ENCODE results near the gene ATOH8. TPM values are rescaled to one million over a fixed set of nuclear protein-coding genes. Genes with fewer than 3 reads are reported as not detected.

ATOH8 gene
- polyA plus RNA-seq, 1 experiment: 2.8 TPM

DNA sequence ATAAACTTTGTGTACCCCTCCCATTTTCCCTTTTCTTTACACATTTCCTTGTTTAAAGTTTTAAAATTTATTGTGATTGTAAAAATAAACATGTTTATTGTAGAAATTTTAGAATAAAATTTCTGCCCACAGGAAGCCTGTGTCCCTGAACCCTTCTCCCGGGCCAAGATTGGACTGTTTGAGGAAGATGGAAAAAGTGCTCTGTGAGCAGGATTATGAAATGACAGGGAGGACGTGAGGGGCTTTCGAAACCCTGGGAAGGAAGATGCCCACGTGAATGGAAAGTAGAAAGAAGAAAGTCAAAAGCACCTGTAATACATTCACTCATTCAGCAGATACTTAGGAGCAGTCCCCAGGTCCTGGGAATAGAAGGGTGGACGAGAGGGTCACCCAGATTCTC is 25.4 kb upstream of the ATOH8 start:
- TF ChIP-seq, protein P1, sequence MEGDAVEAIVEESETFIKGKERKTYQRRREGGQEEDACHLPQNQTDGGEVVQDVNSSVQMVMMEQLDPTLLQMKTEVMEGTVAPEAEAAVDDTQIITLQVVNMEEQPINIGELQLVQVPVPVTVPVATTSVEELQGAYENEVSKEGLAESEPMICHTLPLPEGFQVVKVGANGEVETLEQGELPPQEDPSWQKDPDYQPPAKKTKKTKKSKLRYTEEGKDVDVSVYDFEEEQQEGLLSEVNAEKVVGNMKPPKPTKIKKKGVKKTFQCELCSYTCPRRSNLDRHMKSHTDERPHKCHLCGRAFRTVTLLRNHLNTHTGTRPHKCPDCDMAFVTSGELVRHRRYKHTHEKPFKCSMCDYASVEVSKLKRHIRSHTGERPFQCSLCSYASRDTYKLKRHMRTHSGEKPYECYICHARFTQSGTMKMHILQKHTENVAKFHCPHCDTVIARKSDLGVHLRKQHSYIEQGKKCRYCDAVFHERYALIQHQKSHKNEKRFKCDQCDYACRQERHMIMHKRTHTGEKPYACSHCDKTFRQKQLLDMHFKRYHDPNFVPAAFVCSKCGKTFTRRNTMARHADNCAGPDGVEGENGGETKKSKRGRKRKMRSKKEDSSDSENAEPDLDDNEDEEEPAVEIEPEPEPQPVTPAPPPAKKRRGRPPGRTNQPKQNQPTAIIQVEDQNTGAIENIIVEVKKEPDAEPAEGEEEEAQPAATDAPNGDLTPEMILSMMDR (IDR thresholded peaks at IDR 0.05; ENCODE audit: low read depth, low read length): no peak
- ChIA-PET POLR2A (interaction anchor here (1.0 to 1.1 kb wide), 2 partner anchors 44 to 84 kb away, joined by 4 to 8 read pairs; no protein-coding TSS in a partner anchor), CTCF (interaction anchor here (0.7 to 2.5 kb wide), 41 partner anchors 9 to 385 kb away, joined by 3 to 203 read pairs (median 4); partner anchors contain the start of gene ATOH8)
- Histone ChIP-seq H3K27me3 (ENCODE audit: control insufficient read depth, insufficient read depth, low read length) (peaks cover 10% of the 10 kb centered on the region), H3K4me3 (ENCODE audit: low read depth, low read length) (no peak overlapping the region), H3K9me3 (ENCODE audit: control insufficient read depth, insufficient read depth, low read length) (no peaks in the 10 kb centered on the region), H3K27ac (ENCODE audit: low read depth, low read length) (no peak overlapping the region)
- DNase-seq (ENCODE audit: low read depth, low spot score): no peak

DNA sequence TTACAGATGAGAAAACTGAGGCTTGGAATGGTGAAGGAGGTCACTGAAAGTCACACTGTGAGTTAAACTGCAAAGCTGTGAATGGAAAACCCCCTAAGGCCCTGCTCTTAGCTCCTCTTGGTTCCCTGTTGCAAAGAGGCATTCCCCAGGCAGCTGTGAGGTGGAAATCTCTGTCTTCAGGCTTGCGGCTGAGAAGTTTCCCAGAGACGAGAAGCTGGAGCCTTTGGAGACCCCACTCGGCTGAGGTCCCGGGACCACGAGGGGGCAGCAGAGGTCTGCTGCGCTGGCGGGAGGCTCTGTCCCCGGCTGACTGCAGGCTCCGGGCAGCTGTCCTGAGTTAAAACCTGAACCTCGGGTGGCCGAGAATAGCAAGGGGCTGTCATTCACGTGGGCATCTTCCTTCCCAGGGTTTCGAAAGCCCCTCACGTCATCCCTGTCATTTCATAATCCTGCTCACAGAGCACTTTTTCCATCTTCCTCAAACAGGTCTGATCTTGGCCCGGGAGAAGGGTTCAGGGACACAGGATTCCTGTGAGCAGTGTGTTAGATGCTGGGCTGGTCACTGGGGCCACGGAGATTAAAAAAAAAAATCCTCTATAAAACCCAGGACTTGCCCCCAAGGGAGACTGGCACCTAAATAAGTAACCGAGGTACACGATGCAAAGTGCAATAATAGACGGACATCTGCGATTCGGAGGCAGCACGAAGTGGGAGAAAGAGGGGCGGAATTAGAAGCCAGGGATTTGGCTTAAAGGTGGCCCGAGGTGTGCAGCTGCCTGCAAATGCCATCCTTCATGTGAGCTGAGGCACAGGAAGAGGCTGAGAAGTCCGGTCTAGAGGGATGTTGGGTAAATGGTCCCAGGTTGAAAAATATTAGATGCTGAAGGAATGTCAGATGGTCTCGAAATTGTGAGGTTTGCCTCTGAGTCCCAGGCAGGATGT is 24.6 kb upstream of the ATOH8 start:
- no peak for DNase-seq (ENCODE audit: low read depth, low spot score)
- ChIA-PET CTCF (interaction anchor here (0.7 to 2.5 kb wide), 44 partner anchors 8 to 385 kb away, joined by 3 to 203 read pairs (median 4); partner anchors contain the start of gene ATOH8), POLR2A (interaction anchor here (0.7 to 1.1 kb wide), 3 partner anchors 43 to 85 kb away, joined by 3 to 8 read pairs (median 4); no protein-coding TSS in a partner anchor)
- H3K27me3 ChIP-seq (ENCODE audit: control insufficient read depth, insufficient read depth, low read length): peaks cover 10% of the 10 kb centered on the region
- no peaks in the 10 kb centered on the region for H3K9me3 ChIP-seq (ENCODE audit: control insufficient read depth, insufficient read depth, low read length)
- TF ChIP-seq, protein P1 (IDR thresholded peaks at IDR 0.05; ENCODE audit: low read depth, low read length): peak; percentile 100
- H3K4me3 ChIP-seq (ENCODE audit: low read depth, low read length): no peak overlapping the region
- H3K27ac ChIP-seq (ENCODE audit: low read depth, low read length): no peak overlapping the region

DNA sequence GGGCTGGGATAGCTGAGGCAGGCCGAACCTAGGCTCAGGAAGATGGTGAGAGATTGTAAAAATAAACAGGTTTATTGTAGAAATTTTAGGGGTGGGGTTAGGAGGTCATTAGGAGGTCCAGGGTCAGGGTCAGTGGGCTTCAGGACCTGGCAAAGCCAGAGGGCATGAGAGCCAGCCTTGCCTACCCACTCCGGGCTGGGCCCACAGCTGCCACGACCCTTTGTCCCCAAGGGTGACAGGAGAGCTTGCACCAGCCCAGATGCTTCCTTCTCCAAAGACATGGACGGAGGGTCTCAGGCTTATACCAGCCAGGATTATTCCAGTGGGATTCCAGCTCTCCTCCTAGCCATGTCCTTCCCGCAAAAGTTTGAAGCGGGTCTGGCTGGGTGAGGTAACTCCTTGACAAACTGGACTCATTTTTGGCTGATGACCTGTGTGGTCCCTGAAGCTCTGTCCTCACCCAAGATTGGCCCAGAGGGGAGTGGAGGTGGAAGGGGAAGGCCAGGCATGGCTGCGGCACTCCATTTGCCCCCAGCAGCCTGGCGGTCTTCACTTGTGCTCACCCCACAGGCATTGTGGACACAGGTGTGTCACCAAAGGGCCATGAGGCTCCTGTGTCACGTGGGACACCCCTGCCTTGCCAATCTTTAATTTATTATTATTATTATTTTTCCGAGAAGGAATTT is 23.8 kb upstream of the ATOH8 start:
- Histone ChIP-seq H3K4me3 (ENCODE audit: low read depth, low read length) (no peak overlapping the region), H3K9me3 (ENCODE audit: control insufficient read depth, insufficient read depth, low read length) (no peaks in the 10 kb centered on the region), H3K27ac (ENCODE audit: low read depth, low read length) (no peak overlapping the region), H3K27me3 (ENCODE audit: control insufficient read depth, insufficient read depth, low read length) (peaks cover 7% of the 10 kb centered on the region)
- CTCF ChIA-PET: interaction anchor here (0.7 to 2.5 kb wide), 12 partner anchors 11 to 350 kb away, joined by 3 to 203 read pairs (median 16); no protein-coding TSS in a partner anchor
- TF ChIP-seq, protein P1 (IDR thresholded peaks at IDR 0.05; ENCODE audit: low read depth, low read length): no peak
- POLR2A ChIA-PET: no interaction called here
- DNase-seq (ENCODE audit: low read depth, low spot score): no peak

DNA sequence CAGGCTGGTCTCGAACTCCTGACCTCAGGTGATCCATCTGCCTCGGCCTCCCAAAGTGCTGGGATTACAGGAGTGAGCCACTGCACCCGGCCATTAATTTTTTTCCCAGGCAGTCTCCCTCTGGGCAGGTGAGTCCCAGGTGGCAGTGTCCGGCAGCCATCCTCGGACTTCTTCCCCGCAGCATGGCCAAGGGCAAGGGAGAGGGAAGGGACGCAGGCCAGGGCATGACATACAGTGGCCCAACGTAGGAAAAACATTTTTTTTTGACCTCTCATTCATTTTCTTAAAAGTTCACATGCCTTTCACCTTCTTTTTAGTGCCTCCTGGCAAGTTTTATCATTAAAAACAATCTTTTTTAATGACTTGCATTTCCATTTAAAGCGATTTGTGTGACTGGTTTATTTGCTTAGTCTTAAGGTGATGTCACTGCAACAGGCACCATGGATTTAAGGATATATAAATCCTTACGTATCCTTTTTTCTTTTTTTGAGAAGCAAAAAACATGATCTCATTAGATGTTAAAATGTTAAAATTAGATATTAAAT is 23.0 kb upstream of the ATOH8 start:
- Histone ChIP-seq H3K4me3 (ENCODE audit: low read depth, low read length) (no peak overlapping the region), H3K27me3 (ENCODE audit: control insufficient read depth, insufficient read depth, low read length) (peaks cover 4% of the 10 kb centered on the region), H3K9me3 (ENCODE audit: control insufficient read depth, insufficient read depth, low read length) (no peaks in the 10 kb centered on the region), H3K27ac (ENCODE audit: low read depth, low read length) (no peak overlapping the region)
- POLR2A ChIA-PET: no interaction called here
- DNase-seq (ENCODE audit: low read depth, low spot score): no peak
- CTCF ChIA-PET: interaction anchor here (1.1 to 2.5 kb wide), 4 partner anchors 23 to 83 kb away, joined by 3 to 203 read pairs (median 21); no protein-coding TSS in a partner anchor
- TF ChIP-seq, protein P1 (IDR thresholded peaks at IDR 0.05; ENCODE audit: low read depth, low read length): no peak
